CD4-positive, CD25-positive, alpha-beta regulatory T cell (primary cell): ENCODE data around the gene ITSN1. TPM values are rescaled to one million over a fixed set of nuclear protein-coding genes. Genes with fewer than 3 reads are reported as not detected.

Source experiments
- ATAC-seq, 2 donors: fragments of 150-1000 bp; cut with Tn5 transposase; one replicate each; pipeline ENCODE4 v1.10.0; 2021; ENCODE audit warnings: low read depth in 2 of 2, moderate number of reproducible peaks in 2 of 2, moderate library complexity in 1 of 2
- DNase-seq, 3 donors: peaks; one replicate each; pipeline versions ENCODE4 v3.0.0 to v3.0.0-alpha.2; 2012 to 2022; ENCODE audit warnings: mixed read lengths in 1 of 3
- H3K27ac ChIP-seq: one replicate; pipeline ENCODE4 v1.7.0; 2013; ENCODE audit warnings: mild to moderate bottlenecking, low read length; ENCODE audit not compliant: insufficient read depth, poor library complexity, severe bottlenecking
- H3K27me3 ChIP-seq: one replicate; pipeline ENCODE4 v1.7.0; 2013; ENCODE audit warnings: low read length; ENCODE audit not compliant: control insufficient read depth, insufficient read depth
- H3K36me3 ChIP-seq: one replicate; pipeline ENCODE4 v1.7.0; 2013; ENCODE audit warnings: mild to moderate bottlenecking, low read length, moderate library complexity; ENCODE audit not compliant: control insufficient read depth, insufficient read depth
- H3K4me1 ChIP-seq: 2 replicates; pipeline ENCODE4 v1.7.0; 2013; ENCODE audit warnings: mild to moderate bottlenecking, low read length; ENCODE audit not compliant: insufficient read depth, control insufficient read depth, poor library complexity, severe bottlenecking
- H3K4me3 ChIP-seq: one replicate; pipeline ENCODE4 v1.7.0; 2013; ENCODE audit warnings: low read depth, mild to moderate bottlenecking, low read length, moderate library complexity
- H3K9me3 ChIP-seq, 2 experiments: 1 replicate in 1 of 2; 2 replicates in 1 of 2; pipeline ENCODE4 v1.7.0; 2013; ENCODE audit warnings: low read length in 2 of 2, mild to moderate bottlenecking in 1 of 2, moderate library complexity in 1 of 2; ENCODE audit not compliant: control insufficient read depth in 2 of 2
- H3K27ac Mint-ChIP-seq, 3 donors: one replicate each; pipeline ENCODE4 v1.8.0; 2020 to 2022; ENCODE audit warnings: mild to moderate bottlenecking in 3 of 3, mixed read lengths in 3 of 3, moderate library complexity in 2 of 3
- H3K27me3 Mint-ChIP-seq: one replicate; pipeline ENCODE4 v1.8.0; 2022; ENCODE audit warnings: mild to moderate bottlenecking, mixed read lengths
- H3K36me3 Mint-ChIP-seq: one replicate; pipeline ENCODE4 v1.8.0; 2020; ENCODE audit warnings: mixed read lengths
- H3K4me1 Mint-ChIP-seq, 4 donors: one replicate each; pipeline ENCODE4 v1.8.0; 2020 to 2022; ENCODE audit warnings: mixed read lengths in 4 of 4, mild to moderate bottlenecking in 1 of 4
- H3K4me3 Mint-ChIP-seq, 4 donors: one replicate each; pipeline ENCODE4 v1.8.0; 2020 to 2022; ENCODE audit warnings: mild to moderate bottlenecking in 4 of 4, mixed read lengths in 4 of 4, moderate library complexity in 3 of 4
- H3K9me3 Mint-ChIP-seq, 7 donors: one replicate each; pipeline ENCODE4 v1.8.0; 2020 to 2022; ENCODE audit warnings: mixed read lengths in 7 of 7, mild to moderate bottlenecking in 3 of 7, moderate library complexity in 2 of 7
- polyA plus RNA-seq, 4 donors: library from polyadenylated mRNA; unstranded; fragments of 300-500 nt; fragmentation: Illumina TruSeq; gene quantifications; one replicate each; pipeline ENCODE4 v1.2.3, GENCODE V29; 2021
- total RNA-seq: library from RNA; stranded (reverse); gene quantifications from one replicate; pipeline ENCODE4 v1.2.3, GENCODE V29; 2022

ITSN1 gene
- total and polyA plus RNA-seq, 5 donors from 2014 or later, result 0.17 to 1.1 (median 0.44) TPM

DNA sequence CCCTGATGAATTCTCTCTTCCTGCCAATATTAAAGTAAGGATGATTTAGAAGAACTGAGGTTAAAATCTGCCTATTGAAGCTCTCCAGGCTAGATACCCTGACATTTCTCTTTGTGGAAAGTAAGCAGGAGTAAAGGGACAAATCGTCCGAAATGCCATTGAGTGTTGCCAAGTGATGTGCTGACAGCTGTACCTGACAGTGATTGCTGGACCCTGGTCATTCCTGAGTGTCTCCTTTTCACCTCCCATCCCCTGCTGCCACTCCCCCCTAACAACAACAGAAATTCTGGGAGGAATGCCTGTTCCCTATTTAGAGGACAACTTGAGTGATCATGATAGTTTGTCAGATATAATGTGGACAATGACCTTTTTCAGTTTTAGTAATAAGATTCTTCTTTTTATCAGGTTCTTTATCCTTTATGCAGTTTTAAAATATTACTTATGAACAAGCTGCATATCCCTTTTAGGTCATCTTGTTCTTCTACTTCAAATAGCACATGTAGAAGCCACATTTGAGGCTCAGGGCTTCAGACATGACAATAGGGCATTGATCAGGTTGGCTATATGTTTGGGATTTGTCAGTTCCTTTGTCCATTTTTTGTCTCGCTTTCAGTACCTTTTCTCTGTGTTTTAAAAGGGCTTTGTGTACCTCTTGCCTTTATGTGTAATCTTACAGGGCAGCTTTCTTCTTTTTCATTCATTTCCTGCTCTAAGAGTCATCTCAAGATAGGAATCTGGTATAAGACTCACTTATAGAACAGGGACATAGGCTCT is 56.0 kb downstream of the ITSN1 start:
- no peak for DNase-seq
- no peak overlapping the region for H3K27ac Mint-ChIP-seq
- H3K4me3 ChIP-seq, result no peak overlapping the region
- H3K27me3 ChIP-seq, result peaks cover 5% of the 10 kb centered on the region
- H3K4me1 ChIP-seq, result no peaks in the 10 kb centered on the region
- H3K36me3 ChIP-seq, result no peaks in the 10 kb centered on the region
- no peak for ATAC-seq
- no peaks in the 10 kb centered on the region for H3K4me1 Mint-ChIP-seq
- peaks cover 24% of the 10 kb centered on the region for H3K27me3 Mint-ChIP-seq
- no peak overlapping the region for H3K4me3 Mint-ChIP-seq
- no peaks in the 10 kb centered on the region for H3K9me3 ChIP-seq
- no peaks in the 10 kb centered on the region for H3K9me3 Mint-ChIP-seq
- H3K27ac ChIP-seq, result no peak overlapping the region
- H3K36me3 Mint-ChIP-seq, result no peaks in the 10 kb centered on the region

GRCh38 chr21:33699277-33699676 is 57.0 kb downstream of the ITSN1 start:
- peaks cover 0 to 5% (median 3%) of the 10 kb centered on the region in 4 donors for H3K4me1 Mint-ChIP-seq
- Histone ChIP-seq H3K4me3 (no peak overlapping the region), H3K27me3 (peaks cover 5% of the 10 kb centered on the region), H3K27ac (no peak overlapping the region), H3K36me3 (no peaks in the 10 kb centered on the region), H3K4me1 (no peaks in the 10 kb centered on the region), H3K9me3 (no peaks in the 10 kb centered on the region)
- H3K36me3 Mint-ChIP-seq, result no peaks in the 10 kb centered on the region
- H3K27me3 Mint-ChIP-seq, result peaks cover 25% of the 10 kb centered on the region
- no peak overlapping the region for H3K4me3 Mint-ChIP-seq
- ATAC-seq (no peak), DNase-seq (no peak)
- no peak overlapping the region for H3K27ac Mint-ChIP-seq
- H3K9me3 Mint-ChIP-seq, result peaks cover 0 to 2% (median 0%) of the 10 kb centered on the region in 7 donors

DNA sequence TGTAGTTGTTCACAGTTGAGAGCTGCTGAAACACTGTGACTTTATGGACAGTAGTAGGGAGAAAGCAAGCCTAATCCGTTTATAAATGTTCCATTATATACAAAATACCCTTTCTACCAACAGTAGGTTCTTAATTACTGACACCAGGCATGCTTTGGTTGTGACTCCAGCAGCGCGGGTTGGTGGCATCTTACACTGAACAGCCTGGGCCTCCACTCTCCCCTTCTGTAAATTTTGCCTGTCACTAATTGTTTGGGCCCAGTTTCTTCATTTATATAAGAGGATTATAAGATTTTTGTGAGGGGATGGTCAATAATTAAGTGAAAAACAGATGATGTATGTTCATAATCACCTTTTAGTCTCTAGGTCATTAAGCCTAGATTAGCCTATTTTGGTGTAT is 58.2 kb downstream of the ITSN1 start:
- H3K27ac Mint-ChIP-seq, result no peak overlapping the region
- no peak for ATAC-seq

GRCh38 chr21:33703750-33704606 is 61.7 kb downstream of the ITSN1 start:
- Mint-ChIP-seq H3K4me3 (peak overlapping the region in 1 of 4 donors; percentile 7), H3K36me3 (no peaks in the 10 kb centered on the region), H3K27me3 (peaks cover 4% of the 10 kb centered on the region), H3K27ac (no peak overlapping the region), H3K9me3 (peaks cover 0 to 12% (median 2%) of the 10 kb centered on the region in 7 donors), H3K4me1 (peaks cover 0 to 8% (median 3%) of the 10 kb centered on the region in 4 donors)
- Histone ChIP-seq H3K9me3 (no peaks in the 10 kb centered on the region), H3K27me3 (no peaks in the 10 kb centered on the region), H3K27ac (no peak overlapping the region), H3K4me1 (no peaks in the 10 kb centered on the region), H3K4me3 (no peak overlapping the region), H3K36me3 (no peaks in the 10 kb centered on the region)
- ATAC-seq, result no peak
- DNase-seq, result peak in 1 of 3 donors; percentile 8

More for the DNA sequence above, 58.2 kb downstream of the ITSN1 start:
- Histone ChIP-seq H3K27me3 (peaks cover 5% of the 10 kb centered on the region), H3K9me3 (no peaks in the 10 kb centered on the region), H3K4me1 (no peaks in the 10 kb centered on the region), H3K27ac (no peak overlapping the region), H3K36me3 (no peaks in the 10 kb centered on the region), H3K4me3 (no peak overlapping the region)
- DNase-seq, result no peak
- peaks cover 0 to 2% (median 0%) of the 10 kb centered on the region in 7 donors for H3K9me3 Mint-ChIP-seq
- H3K4me1 Mint-ChIP-seq, result peaks cover 0 to 8% (median 3%) of the 10 kb centered on the region in 4 donors
- H3K27me3 Mint-ChIP-seq, result peaks cover 16% of the 10 kb centered on the region
- H3K4me3 Mint-ChIP-seq, result no peak overlapping the region
- H3K36me3 Mint-ChIP-seq, result no peaks in the 10 kb centered on the region

DNA sequence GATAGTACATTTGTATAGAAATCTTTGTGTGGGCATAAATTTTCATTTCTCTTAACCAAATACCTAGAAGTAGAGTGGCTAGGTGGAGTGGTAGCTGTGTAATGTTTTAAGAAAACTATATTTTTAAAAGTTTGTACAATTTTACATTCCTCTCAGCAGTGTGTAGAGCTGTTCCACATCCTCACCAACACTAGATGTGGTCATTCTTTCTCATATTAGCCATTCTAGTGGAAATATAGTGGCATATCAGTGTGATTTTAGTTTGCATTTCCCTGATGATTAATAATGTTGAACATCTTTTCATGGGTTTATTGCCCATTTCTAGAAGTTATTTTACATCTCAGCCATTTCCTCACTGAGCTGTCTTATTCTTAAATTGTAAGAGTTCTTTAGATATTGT is 65.5 kb downstream of the ITSN1 start:
- peaks cover 0 to 8% (median 3%) of the 10 kb centered on the region in 4 donors for H3K4me1 Mint-ChIP-seq
- Histone ChIP-seq H3K4me3 (no peak overlapping the region), H3K27me3 (peaks cover 3% of the 10 kb centered on the region), H3K4me1 (no peaks in the 10 kb centered on the region), H3K36me3 (no peaks in the 10 kb centered on the region), H3K9me3 (no peaks in the 10 kb centered on the region), H3K27ac (no peak overlapping the region)
- no peak overlapping the region for H3K27ac Mint-ChIP-seq
- H3K4me3 Mint-ChIP-seq, result no peak overlapping the region
- DNase-seq (no peak), ATAC-seq (no peak)
- H3K36me3 Mint-ChIP-seq, result no peaks in the 10 kb centered on the region
- peaks cover 0 to 13% (median 4%) of the 10 kb centered on the region in 7 donors for H3K9me3 Mint-ChIP-seq
- peaks cover 16% of the 10 kb centered on the region for H3K27me3 Mint-ChIP-seq

DNA sequence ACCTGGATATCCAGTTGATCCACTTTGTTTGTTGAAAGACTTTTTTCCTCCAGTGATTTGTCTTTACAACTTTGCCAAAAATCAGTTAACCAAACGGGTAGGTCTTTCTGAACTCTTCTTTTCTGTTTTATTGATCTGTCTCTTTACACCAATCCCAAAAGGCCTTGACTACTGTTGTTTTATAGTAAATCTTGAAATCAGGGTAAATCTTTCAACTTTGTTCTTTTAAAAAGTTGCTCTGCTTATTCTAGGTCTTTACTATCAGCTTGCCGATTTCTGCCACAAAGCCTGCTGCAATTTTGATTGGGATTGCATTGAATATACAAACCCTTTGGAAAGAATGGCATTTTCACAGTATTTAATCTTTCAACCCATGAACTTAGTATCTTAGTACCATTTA is 66.6 kb downstream of the ITSN1 start:
- H3K36me3 ChIP-seq, result no peaks in the 10 kb centered on the region
- DNase-seq, result no peak
- H3K27ac ChIP-seq, result no peak overlapping the region
- H3K27me3 ChIP-seq, result peaks cover 3% of the 10 kb centered on the region
- no peak for ATAC-seq
- H3K4me1 ChIP-seq, result no peaks in the 10 kb centered on the region
- Mint-ChIP-seq H3K36me3 (no peaks in the 10 kb centered on the region), H3K4me1 (peaks cover 0 to 7% (median 2%) of the 10 kb centered on the region in 4 donors), H3K27me3 (peaks cover 14% of the 10 kb centered on the region), H3K4me3 (no peak overlapping the region), H3K9me3 (peaks cover 0 to 13% (median 4%) of the 10 kb centered on the region in 7 donors), H3K27ac (no peak overlapping the region)
- no peaks in the 10 kb centered on the region for H3K9me3 ChIP-seq
- no peak overlapping the region for H3K4me3 ChIP-seq

- Mint-ChIP-seq H3K27ac (no peak overlapping the region), H3K4me1 (no peaks in the 10 kb centered on the region), H3K4me3 (no peak overlapping the region), H3K9me3 (peaks cover 0 to 13% (median 3%) of the 10 kb centered on the region in 7 donors), H3K27me3 (peaks cover 13% of the 10 kb centered on the region), H3K36me3 (no peaks in the 10 kb centered on the region)
- Histone ChIP-seq H3K4me3 (no peak overlapping the region), H3K27ac (no peak overlapping the region), H3K27me3 (peaks cover 6% of the 10 kb centered on the region), H3K9me3 (no peaks in the 10 kb centered on the region), H3K4me1 (no peaks in the 10 kb centered on the region), H3K36me3 (no peaks in the 10 kb centered on the region)
- ATAC-seq (no peak), DNase-seq (no peak)
Measured at GRCh38 chr21:33712022-33712803, 69.9 kb downstream of the ITSN1 start.
